Fibroblast of lung (primary cell): ENCODE measurements around the gene GPHN. TPM values are rescaled to one million over a fixed set of nuclear protein-coding genes. Genes with fewer than 3 reads are reported as not detected.
A peak's percentile ranks its signal among the peaks of the same experiment; 100 is the strongest.

Source experiments
- DNase-seq, 2 donors: peaks; one replicate each; pipeline versions ENCODE4 v3.0.0 to v3.0.0-alpha.2; 2010; ENCODE audit warnings: low read depth in 2 of 2
- H2AFZ ChIP-seq: 2 replicates; pipeline ENCODE4 v1.5.1; 2012; ENCODE audit warnings: low read length, control low read depth, inconsistent platforms
- H3K27ac ChIP-seq: 2 replicates; pipeline ENCODE4 v1.5.1; 2011; ENCODE audit warnings: low read length, control low read depth; ENCODE audit not compliant: insufficient read depth
- H3K27me3 ChIP-seq: 2 replicates; pipeline ENCODE4 v1.5.1; 2011; ENCODE audit warnings: mild to moderate bottlenecking, low read length; ENCODE audit not compliant: control insufficient read depth, insufficient read depth
- H3K36me3 ChIP-seq: 2 replicates; pipeline ENCODE4 v1.5.1; 2011; ENCODE audit warnings: low read length; ENCODE audit not compliant: control insufficient read depth, insufficient read depth
- H3K4me1 ChIP-seq: 2 replicates; pipeline ENCODE4 v1.5.1; 2011; ENCODE audit warnings: low read length; ENCODE audit not compliant: control insufficient read depth, insufficient read depth; ENCODE audit errors: extremely low read depth
- H3K4me2 ChIP-seq: 2 replicates; pipeline ENCODE4 v1.5.1; 2011; ENCODE audit warnings: low read length, control low read depth; ENCODE audit not compliant: insufficient read depth; ENCODE audit errors: extremely low read depth
- H3K4me3 ChIP-seq, 4 experiments: fragments of 200-600 bp in 1 of 4; sonication (generic) in 1 of 4; replicated peaks in 1 of 4; 2 replicates each; pipeline ENCODE4 v1.5.1; 2011 to 2016; ENCODE audit warnings: low read length in 4 of 4, low read depth in 3 of 4, mild to moderate bottlenecking in 3 of 4, control low read depth in 2 of 4, inconsistent platforms in 1 of 4, mixed read lengths in 1 of 4; ENCODE audit not compliant: insufficient read depth in 1 of 4; ENCODE audit errors: control extremely low read depth in 1 of 4
- H3K79me2 ChIP-seq: 2 replicates; pipeline ENCODE4 v1.5.1; 2012; ENCODE audit warnings: mild to moderate bottlenecking, low read length, inconsistent platforms; ENCODE audit not compliant: control insufficient read depth, insufficient read depth
- H3K9ac ChIP-seq: 2 replicates; pipeline ENCODE4 v1.5.1; 2011; ENCODE audit warnings: mild to moderate bottlenecking, low read length, control low read depth; ENCODE audit not compliant: insufficient read depth
- H3K9me3 ChIP-seq: 2 replicates; pipeline ENCODE4 v1.5.1; 2012; ENCODE audit warnings: low read depth, low read length; ENCODE audit not compliant: control insufficient read depth, insufficient read depth
- H4K20me1 ChIP-seq: 2 replicates; pipeline ENCODE4 v1.5.1; 2011; ENCODE audit warnings: low read length; ENCODE audit not compliant: control insufficient read depth, insufficient read depth; ENCODE audit errors: extremely low read depth
- CTCF ChIP-seq, 2 donors: IDR thresholded peaks in 1 of 2; conservative IDR thresholded peaks in 1 of 2; 1 replicate in 1 of 2; 2 replicates in 1 of 2; pipeline ENCODE4 v1.5.1; 2011 to 2012; ENCODE audit warnings: low read length in 2 of 2, control low read depth in 1 of 2, inconsistent platforms in 1 of 2, low read depth in 1 of 2, mild to moderate bottlenecking in 1 of 2
- EZH2 ChIP-seq: IDR thresholded peaks from 2 replicates; pipeline ENCODE4 v1.5.1; 2012; ENCODE audit warnings: low read length, control low read depth, mild to moderate bottlenecking; ENCODE audit errors: missing control alignments
- polyA plus RNA-seq, 2 donors: library from polyadenylated mRNA; depleted of rRNA in 1 of 2; stranded (reverse) in 1 of 2; unstranded in 1 of 2; fragments of >200 nt; gene quantifications; 2 replicates each; pipeline ENCODE4 v1.2.1, GENCODE V29; 2011 to 2012; ENCODE audit warnings: missing spikeins in 1 of 2
- total RNA-seq: library from RNA; depleted of rRNA; stranded (reverse); fragments of >200 nt; gene quantifications from 2 replicates; pipeline ENCODE4 v1.2.1, GENCODE V29; 2014

The GPHN gene
- total and polyA plus RNA-seq, 2 donors (not counting 1 experiment from before 2014, with no cell fraction given), result 8.3 to 13.9 TPM

GRCh38 chr14:66508846-66509621, 1.1 kb downstream of the GPHN start:
- DNase-seq, result peak; percentile 29 to 36
- peak overlapping the region; percentile 96 for H2AFZ ChIP-seq
- peak overlapping the region; percentile 62 for H3K9ac ChIP-seq
- H3K27ac ChIP-seq, result peak overlapping the region; percentile 30
- no peaks in the 10 kb centered on the region for H3K27me3 ChIP-seq
- no peak for TF ChIP-seq CTCF (conservative IDR thresholded peaks at IDR 0.05 in 1 of 2, IDR thresholded peaks at IDR 0.05 in 1 of 2; ENCODE audit: low read depth in 1 of 2, low read length in 2 of 2)
- no peak for TF ChIP-seq EZH2
- H3K4me2 ChIP-seq, result peak overlapping the region; percentile 95
- peaks cover 7% of the 10 kb centered on the region for H3K79me2 ChIP-seq
- H3K4me3 ChIP-seq, result peak overlapping the region; percentile 77 to 95 (median 85)
- H3K4me1 ChIP-seq, result no peaks in the 10 kb centered on the region
- H4K20me1 ChIP-seq, result no peaks in the 10 kb centered on the region
- H3K9me3 ChIP-seq, result no peaks in the 10 kb centered on the region
- no peaks in the 10 kb centered on the region for H3K36me3 ChIP-seq

- H3K79me2 ChIP-seq, result peaks cover 7% of the 10 kb centered on the region
- TF ChIP-seq CTCF (conservative IDR thresholded peaks at IDR 0.05 in 1 of 2, IDR thresholded peaks at IDR 0.05 in 1 of 2; ENCODE audit: low read depth in 1 of 2, low read length in 2 of 2) (no peak), EZH2 (no peak)
- H3K9me3 ChIP-seq, result no peaks in the 10 kb centered on the region
- no peak overlapping the region for H2AFZ ChIP-seq
- H4K20me1 ChIP-seq, result no peaks in the 10 kb centered on the region
- DNase-seq, result peak in 1 of 2 donors; percentile 14
- H3K9ac ChIP-seq, result no peak overlapping the region
- no peaks in the 10 kb centered on the region for H3K36me3 ChIP-seq
- no peaks in the 10 kb centered on the region for H3K4me1 ChIP-seq
- H3K27ac ChIP-seq, result no peak overlapping the region
- H3K4me2 ChIP-seq, result peak overlapping the region; percentile 95
- H3K27me3 ChIP-seq, result no peaks in the 10 kb centered on the region
- peak overlapping the region; percentile 77 to 95 (median 85) for H3K4me3 ChIP-seq
Observed at GRCh38 chr14:66509874-66510273, 1.9 kb downstream of the GPHN start.

GRCh38 chr14:66511849-66512248, 3.9 kb downstream of the GPHN start:
- Histone ChIP-seq H3K4me3 (no peak overlapping the region), H3K36me3 (no peaks in the 10 kb centered on the region), H3K9me3 (no peaks in the 10 kb centered on the region), H2AFZ (no peak overlapping the region), H3K27me3 (no peaks in the 10 kb centered on the region), H3K9ac (no peak overlapping the region), H3K27ac (no peak overlapping the region), H3K79me2 (peaks cover 7% of the 10 kb centered on the region), H3K4me1 (no peaks in the 10 kb centered on the region), H3K4me2 (no peak overlapping the region), H4K20me1 (no peaks in the 10 kb centered on the region)
- no peak for DNase-seq
- TF ChIP-seq EZH2 (no peak), CTCF (conservative IDR thresholded peaks at IDR 0.05 in 1 of 2, IDR thresholded peaks at IDR 0.05 in 1 of 2; ENCODE audit: low read depth in 1 of 2, low read length in 2 of 2) (no peak)
